ENCODE results near the gene MSH5.
"Not testable (repeated sequence)": the region's sequence is repeated elsewhere in the genome, so short reads cannot be mapped to it uniquely, and the experiment has no call there.

The MSH5 gene

GRCh38 chr6:31781244-31782125, 41.7 kb downstream of the MSH5 start:
- no peak for DNase-seq

GRCh38 chr6:31782126-31782855, 42.5 kb downstream of the MSH5 start:
- no peak for DNase-seq

GRCh38 chr6:31784098-31784925, 44.5 kb downstream of the MSH5 start:
- DNase-seq, result no peak

GRCh38 chr6:31785475-31785874, 45.7 kb downstream of the MSH5 start:
- DNase-seq, result no peak

- DNase-seq, result no peak
Observed at GRCh38 chr6:31791324-31792089, 51.7 kb downstream of the MSH5 start.

- no peak for DNase-seq
Observed at GRCh38 chr6:31792090-31792374, 52.2 kb downstream of the MSH5 start.

GRCh38 chr6:31792761-31793171, 53.0 kb downstream of the MSH5 start:
- DNase-seq, result no peak

- not testable (repeated sequence) for DNase-seq
Observed at GRCh38 chr6:31793927-31794245, 54.1 kb downstream of the MSH5 start.

- DNase-seq, result no peak
Observed at GRCh38 chr6:31794294-31794865, 54.6 kb downstream of the MSH5 start.

GRCh38 chr6:31794866-31795615, 55.2 kb downstream of the MSH5 start:
- no peak for DNase-seq

GRCh38 chr6:31795616-31796298, 56.0 kb downstream of the MSH5 start, which contains the start of gene VARS1:
Gene VARS1 (minus strand): TSS chr6:31795752. CDS start chr6:31795217, 535 bp downstream.
- peak; percentile 59 for DNase-seq

GRCh38 chr6:31796993-31797385, 57.2 kb downstream of the MSH5 start:
- no peak for DNase-seq

GRCh38 chr6:31797588-31797987, 57.8 kb downstream of the MSH5 start:
- DNase-seq, result no peak

GRCh38 chr6:31799781-31800180, 60.0 kb downstream of the MSH5 start:
- no peak for DNase-seq

GRCh38 chr6:31801031-31801927, 61.5 kb downstream of the MSH5 start:
- DNase-seq, result not testable (repeated sequence)

- DNase-seq, result no peak
Observed at GRCh38 chr6:31805939-31806469, 66.2 kb downstream of the MSH5 start.

GRCh38 chr6:31806470-31807272, 66.9 kb downstream of the MSH5 start, which contains the start of gene LSM2:
Gene LSM2 (minus strand): TSS chr6:31806966. CDS start chr6:31806757, 209 bp downstream.
- peak; percentile 61 for DNase-seq

GRCh38 chr6:31808599-31808998, 68.8 kb downstream of the MSH5 start:
- DNase-seq, result not testable (repeated sequence)

- no peak for DNase-seq
Observed at GRCh38 chr6:31811645-31812044, 71.8 kb downstream of the MSH5 start.

All from NCI-H524 treated with DMSO at 0.1 percent for 48 hours (cell line).